ENCODE data around the gene GUSB.
"Not testable (repeated sequence)": the region's sequence is repeated elsewhere in the genome, so short reads cannot be mapped to it uniquely, and the experiment has no call there.

Gene GUSB

GRCh38 chr7:65981965-65982792, at the start of gene GUSB:
Gene GUSB (minus strand): TSS chr7:65982213. CDS start chr7:65982183, 30 bp downstream.
- no peak for TF ChIP-seq CTCF (IDR thresholded peaks at IDR 0.05; ENCODE audit: extremely low read depth, missing control alignments)
- peak; percentile 96 for DNase-seq (ENCODE audit: low spot score)

GRCh38 chr7:66028342-66028741, 46.3 kb upstream of the GUSB start:
- DNase-seq (ENCODE audit: low spot score), result not testable (repeated sequence)

GRCh38 chr7:66016131-66016461, 34.1 kb upstream of the GUSB start:
- TF ChIP-seq CTCF (IDR thresholded peaks at IDR 0.05; ENCODE audit: extremely low read depth, missing control alignments), result no peak

GRCh38 chr7:66015440-66016130, 33.6 kb upstream of the GUSB start:
- no peak for DNase-seq (ENCODE audit: low spot score)
- no peak for TF ChIP-seq CTCF (IDR thresholded peaks at IDR 0.05; ENCODE audit: extremely low read depth, missing control alignments)

More at GRCh38 chr7:66016131-66016461, 34.1 kb upstream of the GUSB start:
- DNase-seq (ENCODE audit: low spot score), result no peak

DNA sequence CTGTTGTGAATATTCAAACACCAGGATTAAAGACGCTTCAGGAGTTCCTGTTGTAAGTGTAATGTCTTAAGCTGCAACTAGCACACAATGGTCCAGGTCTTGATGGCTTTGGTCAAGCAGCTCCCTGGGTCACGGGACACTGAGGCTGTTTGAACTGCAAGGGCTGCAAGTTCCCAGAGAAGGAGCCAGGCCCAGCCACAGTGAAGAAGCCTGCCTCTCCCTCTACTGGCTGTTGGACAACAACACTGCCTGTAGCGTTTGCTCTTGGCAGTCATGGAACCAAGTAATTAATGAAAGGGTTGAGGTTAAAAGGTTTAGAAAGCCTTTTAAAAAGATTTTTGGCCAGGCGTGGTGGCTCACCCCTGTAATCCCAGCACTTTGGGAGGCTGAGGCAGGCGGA, 31.9 kb upstream of the GUSB start:
- no peak for DNase-seq (ENCODE audit: low spot score)
- no peak for TF ChIP-seq CTCF (IDR thresholded peaks at IDR 0.05; ENCODE audit: extremely low read depth, missing control alignments)

- no peak for TF ChIP-seq CTCF (IDR thresholded peaks at IDR 0.05; ENCODE audit: extremely low read depth, missing control alignments)
- DNase-seq (ENCODE audit: low spot score), result no peak
Measured at GRCh38 chr7:66007232-66007631, 25.2 kb upstream of the GUSB start.

DNA sequence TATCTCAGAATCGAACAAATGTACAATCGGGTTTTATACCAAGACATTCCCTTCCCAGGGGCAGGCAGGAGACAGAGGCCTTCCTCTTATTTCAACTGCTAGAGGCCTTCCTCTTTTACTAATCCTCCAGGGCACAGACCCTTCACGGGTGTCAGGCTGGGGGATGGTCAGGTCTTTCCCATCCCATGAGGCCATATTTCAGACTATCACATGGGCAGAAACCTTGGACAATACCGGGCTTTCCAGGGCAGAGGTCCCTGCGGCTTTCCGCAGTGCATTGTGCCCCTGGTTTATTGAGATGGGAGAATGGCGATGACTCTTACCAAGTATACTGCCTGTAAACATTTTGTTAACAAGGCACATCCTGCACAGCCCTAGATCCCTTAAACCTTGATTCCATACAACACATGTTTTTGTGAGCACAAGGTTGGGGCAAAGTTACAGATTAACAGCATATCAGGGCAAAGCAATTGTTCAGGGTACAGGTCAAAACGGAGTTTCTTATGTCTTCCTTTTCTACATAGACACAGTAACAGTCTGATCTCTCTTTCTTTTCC, 23.2 kb upstream of the GUSB start:
- not testable (repeated sequence) for DNase-seq (ENCODE audit: low spot score)

DNA sequence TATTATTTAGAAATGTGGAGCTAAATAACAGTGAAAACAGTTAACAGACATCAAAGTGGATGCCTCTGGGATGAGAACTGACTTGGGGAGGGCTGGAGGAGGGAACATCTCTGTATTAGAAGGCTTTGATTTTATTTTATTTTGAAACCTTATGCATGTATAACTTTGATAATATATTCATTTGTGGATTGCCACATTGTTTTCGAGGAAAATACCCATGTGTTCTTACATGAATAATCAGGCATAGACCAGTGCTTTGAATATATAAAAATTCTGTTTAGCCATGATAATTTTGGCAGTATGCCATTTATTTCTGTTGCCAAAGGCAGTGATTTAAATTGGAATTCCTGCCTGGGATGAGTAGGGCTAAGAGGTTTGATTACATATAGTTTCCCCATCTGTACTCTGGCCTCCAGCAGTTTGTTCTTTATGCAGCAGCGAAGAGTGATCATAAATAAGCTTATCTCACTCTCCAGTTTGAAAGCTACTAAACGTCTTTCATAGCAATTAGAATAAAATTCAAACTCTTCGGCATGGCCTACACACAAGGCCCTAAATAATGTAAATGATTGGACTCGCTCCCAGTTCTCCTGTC, 18.9 kb upstream of the GUSB start:
- not testable (repeated sequence) for DNase-seq (ENCODE audit: low spot score)

GRCh38 chr7:65994984-65995383, 13.0 kb upstream of the GUSB start:
- DNase-seq (ENCODE audit: low spot score), result not testable (repeated sequence)
